Measurements from ENCODE around the gene IFI27.
"Not testable (repeated sequence)": the region's sequence is repeated elsewhere in the genome, so short reads cannot be mapped to it uniquely, and the experiment has no call there.

Gene IFI27

DNA sequence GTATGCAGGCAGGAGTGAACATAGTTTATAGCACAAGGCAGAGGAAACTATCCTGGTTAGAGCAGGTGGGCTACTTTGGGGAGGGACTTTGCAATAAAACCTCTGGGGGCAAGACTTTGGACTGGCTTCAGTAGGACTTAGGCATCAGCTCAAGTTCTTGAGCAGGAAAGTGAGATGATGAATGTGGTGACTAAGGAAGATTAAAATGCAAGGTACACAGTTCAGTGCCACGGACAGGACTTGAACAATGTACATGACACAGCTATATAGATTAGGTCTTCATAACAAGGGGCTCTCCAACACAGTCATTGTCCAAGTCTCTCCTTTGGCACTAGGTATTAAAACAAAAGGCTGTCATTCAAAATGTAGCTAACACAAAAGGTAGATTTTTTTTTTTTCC, 42.1 kb downstream of the IFI27 start:
- TF ChIP-seq, protein P1, sequence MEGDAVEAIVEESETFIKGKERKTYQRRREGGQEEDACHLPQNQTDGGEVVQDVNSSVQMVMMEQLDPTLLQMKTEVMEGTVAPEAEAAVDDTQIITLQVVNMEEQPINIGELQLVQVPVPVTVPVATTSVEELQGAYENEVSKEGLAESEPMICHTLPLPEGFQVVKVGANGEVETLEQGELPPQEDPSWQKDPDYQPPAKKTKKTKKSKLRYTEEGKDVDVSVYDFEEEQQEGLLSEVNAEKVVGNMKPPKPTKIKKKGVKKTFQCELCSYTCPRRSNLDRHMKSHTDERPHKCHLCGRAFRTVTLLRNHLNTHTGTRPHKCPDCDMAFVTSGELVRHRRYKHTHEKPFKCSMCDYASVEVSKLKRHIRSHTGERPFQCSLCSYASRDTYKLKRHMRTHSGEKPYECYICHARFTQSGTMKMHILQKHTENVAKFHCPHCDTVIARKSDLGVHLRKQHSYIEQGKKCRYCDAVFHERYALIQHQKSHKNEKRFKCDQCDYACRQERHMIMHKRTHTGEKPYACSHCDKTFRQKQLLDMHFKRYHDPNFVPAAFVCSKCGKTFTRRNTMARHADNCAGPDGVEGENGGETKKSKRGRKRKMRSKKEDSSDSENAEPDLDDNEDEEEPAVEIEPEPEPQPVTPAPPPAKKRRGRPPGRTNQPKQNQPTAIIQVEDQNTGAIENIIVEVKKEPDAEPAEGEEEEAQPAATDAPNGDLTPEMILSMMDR (IDR thresholded peaks at IDR 0.05; ENCODE audit: low read depth, low read length, missing control alignments), result no peak
- H3K4me3 ChIP-seq (ENCODE audit: low read depth, low read length), result no peak overlapping the region
- in situ Hi-C loops (cut with HindIII; ENCODE audit: low sequenced_read_pairs), result no loop called here
- no peak for DNase-seq (ENCODE audit: low read depth)

DNA sequence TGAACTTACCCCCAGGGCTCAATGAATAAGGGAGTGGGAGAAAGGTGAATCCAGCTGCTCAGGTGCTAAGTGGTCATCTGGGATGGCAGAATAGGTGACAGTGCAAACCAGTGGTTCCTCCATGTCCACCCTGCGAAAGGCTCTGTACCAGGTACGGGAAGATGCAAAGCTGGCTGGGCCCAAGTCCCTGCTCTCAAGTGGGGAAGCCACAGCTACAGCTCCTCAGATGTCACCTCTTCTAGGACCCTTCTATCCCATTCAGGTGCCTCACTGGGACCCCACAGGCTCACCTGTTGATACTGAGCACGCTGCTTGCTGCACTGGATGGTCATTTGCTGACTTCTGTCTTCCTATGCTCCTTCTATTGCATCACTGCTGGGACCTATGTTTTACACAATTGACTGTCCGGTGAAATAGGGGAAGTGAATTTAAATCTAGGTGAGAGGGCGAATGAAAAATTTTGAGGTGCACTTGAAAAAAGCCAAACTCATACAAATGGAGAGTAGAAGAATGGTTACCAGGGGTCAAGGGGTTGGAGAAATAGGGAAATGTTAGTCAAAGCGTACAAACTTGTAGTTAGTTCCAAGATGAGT, 43.3 kb downstream of the IFI27 start:
- TF ChIP-seq, protein P1 (IDR thresholded peaks at IDR 0.05; ENCODE audit: low read depth, low read length, missing control alignments), result no peak
- DNase-seq (ENCODE audit: low read depth), result no peak
- no peak overlapping the region for H3K4me3 ChIP-seq (ENCODE audit: low read depth, low read length)
- in situ Hi-C loops (cut with HindIII; ENCODE audit: low sequenced_read_pairs), result no loop called here

DNA sequence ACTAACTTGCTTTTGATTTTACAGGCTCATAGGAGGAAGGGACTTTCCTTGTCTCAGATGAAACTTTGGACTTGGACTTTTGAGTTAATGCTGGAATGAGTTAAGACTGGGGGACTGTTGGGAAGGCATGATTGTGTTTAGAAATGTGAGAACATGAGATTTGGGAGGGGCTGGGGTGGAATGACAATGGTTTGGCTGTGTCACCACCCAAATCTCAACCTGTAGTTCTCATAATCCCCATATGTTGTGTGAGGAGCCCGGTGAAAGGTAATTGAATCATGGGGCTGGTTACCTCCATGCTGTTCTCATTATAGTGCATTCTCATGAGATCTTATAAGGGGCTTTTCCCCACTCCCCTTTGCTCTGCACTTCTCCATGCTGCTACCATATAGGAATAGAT, 45.6 kb downstream of the IFI27 start:
- DNase-seq (ENCODE audit: low read depth); in situ Hi-C loops (cut with HindIII; ENCODE audit: low sequenced_read_pairs); H3K4me3 ChIP-seq (ENCODE audit: low read depth, low read length): not testable (repeated sequence)

DNA sequence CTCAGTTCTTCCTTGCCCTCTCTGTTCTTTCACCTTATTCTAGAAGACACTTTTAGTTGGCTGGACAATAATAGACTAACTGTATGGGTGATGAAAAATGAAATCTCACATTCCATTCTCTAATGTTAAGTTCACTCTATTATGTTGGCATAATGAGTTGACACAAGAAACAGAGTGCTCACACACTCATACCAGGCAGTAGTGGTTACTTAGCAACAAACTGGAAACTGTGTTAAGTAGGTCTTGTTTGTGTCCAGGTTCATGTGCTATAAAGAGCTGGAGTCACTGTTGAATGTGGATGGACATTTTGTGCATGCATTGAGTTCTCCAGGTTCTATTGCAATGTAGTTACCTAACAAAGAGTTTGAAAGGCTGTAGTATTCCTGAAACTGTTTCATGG, 46.7 kb downstream of the IFI27 start:
- H3K4me3 ChIP-seq (ENCODE audit: low read depth, low read length), result no peak overlapping the region
- TF ChIP-seq, protein P1 (IDR thresholded peaks at IDR 0.05; ENCODE audit: low read depth, low read length, missing control alignments), result no peak
- in situ Hi-C loops (cut with HindIII; ENCODE audit: low sequenced_read_pairs), result no loop called here
- no peak for DNase-seq (ENCODE audit: low read depth)

DNA sequence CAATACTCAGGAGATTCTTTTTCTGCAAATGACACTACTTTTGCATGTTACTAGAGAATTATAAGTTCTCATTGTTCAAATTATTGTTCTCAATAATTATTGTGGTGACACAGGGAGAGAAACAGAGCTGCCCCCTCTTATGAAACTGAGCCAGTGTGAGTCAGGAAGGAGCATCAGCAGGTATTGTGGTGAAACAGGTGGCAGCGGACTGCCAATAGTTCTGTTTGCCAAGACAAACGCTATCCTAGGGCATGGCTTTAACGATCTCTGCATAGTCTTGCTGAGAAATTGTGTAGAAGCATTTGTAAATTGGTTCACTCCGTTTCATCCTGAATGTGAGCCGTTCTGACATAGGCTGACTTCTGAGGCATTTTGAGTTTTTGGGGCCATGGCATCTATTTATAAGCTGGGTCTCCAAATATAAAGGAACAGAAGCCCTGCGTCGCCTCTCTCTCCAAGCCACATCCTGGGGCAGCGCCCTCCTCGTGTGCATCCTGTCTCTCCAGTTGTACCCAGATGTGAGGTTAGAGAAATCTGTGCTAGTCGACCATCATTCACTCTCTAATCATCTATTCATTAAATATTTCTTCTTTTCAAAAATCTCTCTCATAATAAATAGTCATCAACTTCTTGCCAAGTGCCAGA, 47.8 kb downstream of the IFI27 start:
- TF ChIP-seq, protein P1 (IDR thresholded peaks at IDR 0.05; ENCODE audit: low read depth, low read length, missing control alignments), result no peak
- no peak for DNase-seq (ENCODE audit: low read depth)
- H3K4me3 ChIP-seq (ENCODE audit: low read depth, low read length), result no peak overlapping the region
- in situ Hi-C loops (cut with HindIII; ENCODE audit: low sequenced_read_pairs), result no loop called here

DNA sequence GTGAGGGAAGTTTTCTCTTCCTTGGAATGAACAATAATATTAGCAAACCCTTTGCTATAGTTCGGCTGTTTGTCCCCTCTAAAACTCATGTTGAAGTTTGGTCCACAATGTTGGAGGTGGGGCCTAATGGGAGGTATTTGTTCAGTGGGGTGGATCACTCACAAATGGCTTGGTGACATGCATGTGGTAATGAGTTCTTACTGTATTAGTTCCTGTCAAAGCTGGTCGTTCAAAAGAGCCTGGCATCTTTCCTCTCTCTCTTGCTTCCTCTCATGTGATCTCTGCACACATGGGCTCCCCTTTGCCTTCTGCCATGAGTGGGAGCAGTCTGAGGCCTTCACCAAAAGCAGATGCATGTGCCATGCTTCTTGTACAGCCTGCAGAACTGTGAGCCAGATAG, 50.5 kb downstream of the IFI27 start:
- TF ChIP-seq, protein P1 (IDR thresholded peaks at IDR 0.05; ENCODE audit: low read depth, low read length, missing control alignments), result no peak
- H3K4me3 ChIP-seq (ENCODE audit: low read depth, low read length), result no peak overlapping the region
- DNase-seq (ENCODE audit: low read depth), result no peak
- in situ Hi-C loops (cut with HindIII; ENCODE audit: low sequenced_read_pairs), result no loop called here

DNA sequence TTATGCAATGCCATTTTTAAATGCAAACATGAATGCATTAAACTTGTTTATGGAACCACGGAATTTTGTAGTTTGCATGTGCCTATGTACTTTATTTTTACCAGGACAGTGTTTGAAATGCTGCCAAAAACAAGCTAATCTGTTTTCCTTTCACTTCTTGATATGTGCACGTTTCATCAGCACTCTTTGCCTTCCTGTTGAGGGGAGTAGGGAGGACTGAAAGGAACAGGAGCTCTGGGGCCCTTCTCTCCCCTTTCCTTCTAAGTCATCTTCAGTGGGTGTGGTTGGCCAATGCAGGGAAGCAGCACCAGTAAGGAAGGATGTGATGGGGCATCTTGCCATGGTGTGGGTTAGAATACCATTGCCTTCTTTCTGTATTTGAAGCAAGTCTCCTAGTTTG, 51.4 kb downstream of the IFI27 start:
- TF ChIP-seq, protein P1 (IDR thresholded peaks at IDR 0.05; ENCODE audit: low read depth, low read length, missing control alignments), result no peak
- H3K4me3 ChIP-seq (ENCODE audit: low read depth, low read length), result no peak overlapping the region
- in situ Hi-C loops (cut with HindIII; ENCODE audit: low sequenced_read_pairs), result no loop called here
- no peak for DNase-seq (ENCODE audit: low read depth)

All from astrocyte of the cerebellum (primary cell).